ENCODE data around the gene ITPR2.
"Not testable (repeated sequence)": the region's sequence is repeated elsewhere in the genome, so short reads cannot be mapped to it uniquely, and the experiment has no call there.

Gene ITPR2

DNA sequence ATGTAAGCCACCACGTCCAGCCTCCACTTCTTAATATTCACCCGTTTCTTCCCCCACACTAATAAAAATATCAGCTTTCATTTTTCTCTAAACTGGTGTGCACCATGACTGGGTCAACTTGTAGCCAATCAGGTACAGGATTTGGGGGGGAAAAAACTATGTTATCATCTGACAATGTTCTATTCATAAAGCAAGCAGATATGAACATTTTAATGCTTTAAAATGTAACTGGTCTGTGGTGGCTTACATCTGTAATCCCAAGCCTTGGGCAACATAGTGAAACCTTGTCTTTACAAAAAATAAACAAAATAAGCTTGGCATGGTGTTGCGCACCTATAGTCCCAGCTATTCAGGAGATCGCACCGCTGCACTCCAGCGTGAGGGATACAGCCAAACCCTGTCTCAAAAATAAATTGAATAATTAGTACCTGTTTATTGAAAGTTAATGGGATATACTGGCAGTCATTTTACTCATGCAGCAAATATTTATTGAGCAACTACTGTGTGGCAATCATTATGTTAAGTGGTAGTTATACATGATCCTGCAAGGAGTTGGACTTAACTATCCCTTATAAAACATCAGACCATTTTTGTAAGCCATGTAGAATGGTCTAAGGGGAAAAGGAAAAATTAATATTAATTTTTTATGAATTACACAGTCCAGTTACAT lies 15.3 kb upstream of the ITPR2 start:
- DNase-seq = no peak

DNA sequence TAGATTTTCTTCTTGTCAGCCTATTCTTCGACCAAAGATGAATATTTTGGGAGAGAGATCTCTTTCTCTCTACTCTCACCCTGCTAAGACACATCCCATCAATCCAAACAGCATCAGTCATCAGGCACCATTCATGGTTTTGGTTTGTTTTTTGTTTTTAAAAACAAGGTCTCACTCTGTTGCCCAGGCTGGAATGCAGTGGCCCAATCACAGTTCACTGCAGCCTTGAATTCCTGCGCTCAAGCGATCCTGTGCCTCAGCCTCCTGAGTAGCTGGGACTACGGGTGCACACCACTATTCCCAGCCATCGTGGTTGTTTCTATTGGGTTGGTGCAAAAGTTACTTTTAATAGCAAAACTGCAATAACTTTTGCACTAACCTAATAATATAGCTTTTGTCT lies 14.4 kb upstream of the ITPR2 start:
- DNase-seq = no peak

DNA sequence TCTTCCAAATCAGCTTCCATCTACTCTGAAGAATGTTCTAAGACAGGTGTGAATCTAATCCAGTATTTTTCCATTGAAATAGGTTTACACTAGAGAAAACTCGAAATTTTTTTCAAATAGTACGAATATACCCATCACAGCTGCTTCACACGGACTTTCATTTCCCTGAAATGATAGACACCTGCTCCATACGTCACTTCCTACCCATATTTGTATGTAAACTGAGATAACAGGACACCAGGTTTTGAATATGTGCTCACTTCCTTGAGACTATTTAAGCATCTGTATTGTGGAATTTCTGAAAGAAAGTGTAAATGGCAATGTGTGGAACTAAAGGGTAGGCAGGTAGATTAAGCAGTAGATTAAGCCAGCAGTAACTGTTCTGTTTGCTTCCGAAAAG lies 13.4 kb upstream of the ITPR2 start:
- DNase-seq = no peak

DNA sequence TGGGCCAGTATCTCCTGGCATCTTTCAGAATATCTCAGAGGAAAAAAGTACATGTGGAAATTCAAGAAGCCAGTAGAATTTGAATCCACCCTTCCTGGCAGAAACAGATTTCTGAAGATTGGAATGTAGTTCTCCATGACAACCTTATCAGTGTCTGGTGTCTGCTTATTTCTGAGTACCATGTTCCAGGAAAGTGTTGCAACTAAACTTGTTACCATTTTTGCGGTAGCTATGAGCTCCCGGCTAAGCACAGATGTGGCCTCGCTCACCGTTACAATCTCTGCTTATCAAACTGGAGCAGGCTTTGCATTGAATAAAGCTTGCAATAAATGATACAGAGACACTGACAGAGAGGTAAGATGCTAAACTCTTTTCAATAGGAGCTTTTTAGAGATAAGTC lies 13.0 kb upstream of the ITPR2 start:
- no peak for DNase-seq

DNA sequence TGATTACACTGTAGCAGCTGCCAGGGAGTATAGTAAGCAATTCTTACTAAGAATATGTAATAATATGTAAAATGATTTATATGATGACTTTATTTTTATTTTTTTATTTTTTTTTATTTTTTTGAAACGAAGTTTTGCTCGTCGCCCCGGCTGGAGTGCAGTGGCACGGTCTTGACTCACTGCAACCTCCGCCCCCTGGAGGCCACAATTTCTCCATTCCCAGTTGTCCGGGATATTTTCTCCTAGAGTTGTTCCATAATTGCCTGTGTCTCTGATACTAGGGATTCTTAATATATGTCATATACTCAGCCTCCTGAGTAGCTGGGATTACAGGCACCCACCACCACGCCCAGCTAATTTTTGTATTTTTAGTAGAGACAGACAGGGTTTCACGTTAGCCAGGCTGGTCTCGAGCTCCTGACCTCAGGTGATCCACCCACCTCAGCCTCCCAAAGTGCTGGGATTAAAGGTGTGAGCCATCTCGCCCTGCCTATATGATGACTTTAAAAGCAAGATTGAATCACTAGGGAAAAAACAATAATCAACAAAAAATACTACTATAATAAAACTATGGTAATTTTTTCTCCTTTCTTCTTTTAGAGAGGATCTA lies 12.2 kb upstream of the ITPR2 start:
- no peak for DNase-seq

DNA sequence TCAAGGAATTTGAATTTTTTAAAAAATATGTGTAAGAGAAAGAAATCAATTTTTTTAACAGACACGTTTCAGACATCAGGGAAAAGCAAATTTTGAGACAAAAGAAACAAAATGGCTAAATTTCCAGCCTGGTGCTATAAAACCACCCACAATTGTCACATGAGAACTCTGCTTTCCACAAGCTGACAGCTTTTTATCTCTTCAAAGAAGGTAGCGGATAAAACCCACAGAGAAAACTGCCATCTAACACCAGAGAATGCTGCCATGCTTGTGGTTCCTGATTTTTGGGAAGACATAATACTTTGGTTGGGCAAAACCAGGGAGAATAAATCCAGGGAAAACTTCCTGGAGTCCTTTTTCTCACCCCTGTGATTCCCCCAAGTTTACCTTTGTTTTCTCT lies 10.3 kb upstream of the ITPR2 start:
- DNase-seq = no peak

DNA sequence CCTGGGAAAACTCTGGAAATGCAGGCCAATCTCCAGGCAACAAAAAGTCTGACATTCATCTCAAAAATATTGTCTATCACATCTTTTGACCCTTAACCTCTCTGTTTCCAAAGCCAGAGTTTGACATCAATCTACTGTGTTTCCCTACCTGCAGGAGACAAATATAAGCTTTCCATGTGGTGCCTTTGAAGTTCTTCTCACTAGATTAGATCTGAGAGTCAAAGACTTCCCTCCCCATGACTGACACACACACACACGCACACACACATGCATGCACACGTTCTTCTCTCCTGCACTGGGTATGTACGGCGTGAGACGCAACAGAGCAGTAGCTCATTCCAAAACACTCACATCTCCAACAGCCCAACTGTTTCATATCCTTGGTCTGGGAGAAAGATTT lies 8.1 kb upstream of the ITPR2 start:
- DNase-seq = no peak

DNA sequence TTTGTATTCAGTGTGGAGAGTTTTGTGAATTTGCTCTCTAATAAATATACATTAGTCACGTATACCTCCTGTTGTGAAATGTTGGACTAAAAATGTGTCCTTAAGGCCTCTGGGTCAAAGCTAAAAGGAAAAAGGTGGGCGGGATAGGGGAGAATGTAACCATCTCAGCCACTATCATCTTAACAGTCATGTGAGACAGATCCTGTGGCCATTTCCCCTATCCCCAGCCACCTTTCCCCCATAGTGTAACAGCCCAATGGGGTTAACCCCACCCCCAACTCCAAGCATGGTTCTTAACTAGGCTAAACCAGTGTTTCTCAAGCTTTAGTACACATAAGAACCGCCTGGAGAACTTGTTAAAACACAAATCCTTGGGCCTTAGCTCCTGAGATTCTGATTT lies 6.5 kb upstream of the ITPR2 start:
- DNase-seq = no peak

DNA sequence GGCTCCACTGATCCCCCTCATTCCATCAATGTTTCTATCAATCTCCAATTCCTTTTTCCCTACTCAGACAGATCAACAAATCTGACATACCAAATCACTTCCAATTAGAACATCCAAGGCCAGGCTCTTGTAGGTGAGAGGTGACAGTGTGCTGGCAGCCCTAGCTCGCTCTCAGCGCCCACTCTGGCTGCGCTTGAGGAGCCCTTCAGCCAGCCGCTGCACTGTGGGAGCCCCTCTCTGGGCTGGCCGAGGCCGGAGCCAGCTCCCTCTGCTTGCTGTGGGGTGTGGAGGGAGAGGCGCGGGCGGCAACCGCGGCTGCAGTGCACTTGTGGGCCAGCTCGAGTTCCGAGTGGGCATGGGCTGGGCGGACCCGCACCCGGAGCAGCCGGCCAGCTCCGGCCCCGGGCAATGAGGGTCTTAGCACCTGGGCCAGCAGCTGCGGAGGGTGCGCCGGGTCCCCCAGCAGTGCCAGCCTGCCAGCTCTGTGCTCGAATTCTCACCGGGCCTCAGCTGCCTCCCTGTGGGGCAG lies 6.0 kb upstream of the ITPR2 start:
- DNase-seq = no peak

DNA sequence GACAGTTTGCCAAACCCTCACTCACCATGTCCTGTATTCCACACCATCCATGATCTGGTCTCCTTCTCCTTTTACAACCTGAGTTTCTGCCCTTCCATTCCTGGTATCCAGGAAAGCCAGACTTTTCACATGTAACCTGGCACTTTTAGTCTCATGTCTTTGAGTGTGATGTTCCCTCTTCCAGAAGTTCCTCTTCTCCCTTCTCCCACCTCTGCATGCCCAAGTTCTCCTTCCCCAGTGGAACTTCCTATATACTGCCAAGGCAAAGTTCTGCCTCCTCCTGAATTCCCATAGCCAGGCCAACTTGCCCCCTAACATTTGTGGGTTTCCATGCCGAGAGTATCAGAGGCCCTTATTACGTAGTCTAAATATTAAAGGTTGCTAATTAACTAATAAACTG lies 3.2 kb upstream of the ITPR2 start:
- no peak for DNase-seq

DNA sequence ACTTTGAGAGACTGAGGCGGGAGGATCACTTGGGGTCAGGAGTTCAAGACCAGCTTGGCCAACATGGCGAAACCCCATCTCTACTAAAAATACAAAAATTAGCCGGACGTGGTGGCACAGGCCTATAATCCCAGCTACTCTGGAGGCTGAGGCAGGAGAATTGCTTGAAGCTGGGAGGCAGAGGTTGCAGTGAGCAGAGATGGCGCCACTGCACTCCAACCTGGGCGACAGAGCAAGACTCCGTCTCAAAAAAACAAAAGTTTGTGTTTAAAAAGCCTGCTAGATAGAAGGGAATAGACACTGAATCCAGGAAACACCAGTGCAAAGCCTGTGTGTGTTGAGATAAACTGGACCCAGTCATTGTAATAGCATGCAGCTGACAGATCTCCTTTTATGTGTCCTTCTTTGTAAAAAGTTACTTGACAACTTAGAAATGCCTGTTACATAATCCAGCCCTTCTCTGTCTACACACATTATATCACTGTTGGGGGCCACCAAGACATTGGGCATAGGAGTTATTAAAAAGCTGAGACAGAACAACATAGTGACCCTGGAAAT lies 1.6 kb upstream of the ITPR2 start:
- not testable (repeated sequence) for DNase-seq

DNA sequence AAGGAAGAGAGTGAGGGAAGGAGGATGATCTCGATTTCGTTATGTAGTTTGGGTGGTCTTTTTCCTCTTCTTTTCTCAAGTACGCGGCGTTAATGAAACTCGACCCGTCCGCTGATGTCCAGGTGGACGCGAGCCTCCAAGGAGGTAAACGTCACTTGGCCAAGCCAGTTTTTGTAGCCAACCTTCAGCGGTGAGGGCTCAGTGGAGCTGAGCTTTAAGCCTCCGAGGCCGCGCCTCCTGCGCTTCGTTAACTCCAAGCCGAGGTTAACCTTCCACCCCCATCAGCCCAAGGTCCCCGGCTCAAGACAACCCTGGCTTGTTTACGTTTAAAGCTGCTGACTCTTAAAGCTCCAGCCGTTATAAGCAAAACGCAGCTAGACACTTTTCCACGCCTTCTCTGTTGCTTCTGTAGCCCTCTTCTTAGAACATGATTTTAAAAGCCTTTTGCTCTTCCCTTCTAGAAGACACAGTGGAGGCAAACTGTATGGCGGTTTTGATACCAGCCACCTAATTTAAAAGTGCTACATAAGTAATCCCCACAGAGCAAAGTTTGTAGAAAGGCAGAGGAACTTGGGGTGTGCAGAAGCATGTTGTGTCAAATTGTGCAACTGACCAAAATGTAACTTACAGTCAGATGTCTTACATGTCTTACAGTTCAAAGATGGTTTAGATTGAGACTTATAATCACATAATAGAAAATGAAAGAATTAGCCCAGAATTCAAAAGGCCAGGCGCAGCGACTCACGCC lies 923 bp upstream of the ITPR2 start:
- peak; percentile 42 for DNase-seq

DNA sequence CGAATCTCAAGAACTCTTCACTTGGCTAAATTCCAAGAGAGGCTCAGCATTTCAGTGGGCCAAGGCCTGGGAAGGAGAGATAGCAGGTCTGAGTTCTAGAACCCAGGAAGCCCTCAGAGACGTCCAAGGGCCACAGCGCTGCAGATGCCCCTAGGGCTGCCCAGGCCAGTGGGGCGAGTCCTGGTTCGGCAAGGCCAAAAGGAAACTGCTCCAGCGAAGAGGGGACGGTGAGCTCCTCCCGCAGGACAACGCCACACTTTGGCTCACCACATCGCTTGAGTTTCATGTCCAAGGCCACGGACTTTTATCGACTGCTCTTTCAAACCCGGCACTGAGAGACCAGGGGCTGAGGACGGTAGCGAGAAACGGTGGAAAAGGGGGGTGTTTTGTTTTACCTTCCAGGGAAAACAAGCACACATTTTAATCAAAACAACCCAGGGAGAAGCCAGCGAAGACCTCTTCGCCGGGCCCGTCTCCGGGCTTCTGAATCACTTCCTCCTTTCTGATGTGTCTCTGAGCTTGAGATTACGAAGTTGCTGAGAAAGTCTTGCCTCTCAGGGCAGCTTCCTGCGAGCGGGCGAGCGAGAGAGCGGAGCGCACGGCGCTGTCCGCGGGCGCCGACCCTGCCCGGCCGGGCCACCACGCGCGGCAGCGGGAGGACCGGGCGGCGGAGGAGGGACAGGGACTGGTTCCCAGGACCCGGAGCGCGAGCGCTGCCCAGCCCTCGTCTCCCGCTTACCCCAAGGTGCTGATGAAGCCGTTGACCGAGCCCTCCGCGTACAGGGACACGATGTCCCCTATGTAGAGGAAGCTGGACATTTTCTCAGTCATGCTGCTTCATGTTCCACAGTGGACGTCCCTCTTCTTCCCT lies 808 bp downstream of the ITPR2 start:
- DNase-seq = peak; percentile 64

DNA sequence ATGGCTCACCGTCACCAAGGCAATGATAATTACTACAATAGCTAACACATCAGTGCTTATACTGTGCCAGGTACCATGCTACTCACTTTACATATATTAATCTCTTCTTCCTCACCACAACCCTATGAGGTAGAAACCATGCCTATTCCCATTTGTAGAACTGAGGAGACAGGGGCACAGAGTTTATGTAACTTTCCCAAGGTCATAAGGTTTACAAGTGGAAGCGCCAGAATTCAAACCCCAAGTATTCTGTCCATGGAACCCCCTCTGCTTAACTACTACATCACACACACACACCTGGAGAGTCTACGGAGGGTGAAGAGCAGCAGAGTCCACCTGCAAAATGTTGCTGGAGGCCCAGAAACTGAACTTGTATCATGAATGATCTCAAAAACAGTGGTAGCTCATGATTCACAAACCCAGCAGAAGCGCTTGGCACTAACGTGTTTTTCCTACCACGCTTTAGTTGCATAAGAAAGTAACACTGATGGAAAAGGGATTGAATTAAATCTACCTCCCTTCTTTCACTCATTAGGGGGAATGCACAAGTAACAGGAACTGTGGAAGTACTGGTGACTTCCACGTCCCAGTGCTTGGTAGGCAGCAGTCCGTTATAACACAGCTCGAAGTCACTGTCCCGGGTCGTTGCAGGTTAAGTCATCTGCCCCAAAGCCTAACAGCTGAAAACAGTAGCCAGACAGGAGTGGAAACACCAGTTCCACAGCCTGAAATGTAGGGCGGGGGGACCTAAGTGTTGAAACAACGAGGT lies 2.0 kb downstream of the ITPR2 start:
- no peak for DNase-seq

DNA sequence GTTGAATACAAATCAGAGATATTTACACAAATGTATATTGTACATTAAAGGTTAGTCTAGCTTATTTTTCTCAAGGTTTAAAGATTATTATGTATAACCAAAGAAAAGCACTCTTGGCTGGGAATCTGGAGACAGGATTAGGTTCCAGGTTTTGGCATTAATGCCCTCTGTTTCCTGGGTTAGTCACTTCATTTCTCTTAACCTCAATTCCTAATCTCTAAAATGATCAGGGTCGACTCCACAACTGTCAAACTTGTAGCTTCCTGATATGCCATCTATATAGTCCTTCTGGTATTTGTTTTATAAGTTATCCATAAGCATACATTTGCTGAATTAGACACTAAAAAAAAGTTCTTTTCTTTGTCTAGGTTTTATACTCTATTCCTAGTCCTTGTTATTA lies 2.6 kb downstream of the ITPR2 start:
- DNase-seq = no peak

DNA sequence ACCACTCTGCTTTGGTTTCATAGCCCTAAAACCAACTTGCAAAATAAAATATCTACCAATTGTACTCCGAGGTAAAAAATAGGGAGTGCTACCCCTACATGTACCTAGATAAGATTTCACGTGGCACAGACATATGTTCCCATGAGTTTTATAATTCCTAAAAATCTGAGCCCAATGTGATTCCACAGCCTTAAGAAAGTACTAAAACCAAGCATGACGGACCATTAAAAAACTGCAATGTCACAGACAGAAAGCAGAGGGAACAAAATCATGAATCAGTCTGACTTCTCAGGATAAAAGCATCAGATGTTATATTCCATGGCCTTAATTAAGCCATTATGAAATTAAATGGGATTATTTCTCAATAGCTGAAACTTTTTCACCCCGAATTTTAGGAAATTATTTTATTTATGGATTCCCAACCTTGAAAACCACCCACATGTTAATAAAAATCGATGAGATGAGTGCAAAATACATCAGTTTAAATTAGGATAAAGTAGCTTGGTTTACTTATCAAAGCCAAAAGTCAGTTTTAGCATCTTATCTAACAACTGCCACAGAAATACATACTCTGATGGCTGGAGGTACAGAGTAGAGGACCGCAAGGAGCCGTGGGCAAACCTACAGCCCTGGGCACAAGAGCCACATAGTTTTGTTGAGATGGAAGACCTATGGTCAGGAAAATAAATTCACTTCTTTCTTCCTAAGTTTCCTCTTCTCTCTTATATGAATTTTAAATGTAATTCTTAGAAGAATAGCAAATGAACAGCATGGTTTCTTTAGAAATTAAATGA lies 4.5 kb downstream of the ITPR2 start:
- no peak for DNase-seq

DNA sequence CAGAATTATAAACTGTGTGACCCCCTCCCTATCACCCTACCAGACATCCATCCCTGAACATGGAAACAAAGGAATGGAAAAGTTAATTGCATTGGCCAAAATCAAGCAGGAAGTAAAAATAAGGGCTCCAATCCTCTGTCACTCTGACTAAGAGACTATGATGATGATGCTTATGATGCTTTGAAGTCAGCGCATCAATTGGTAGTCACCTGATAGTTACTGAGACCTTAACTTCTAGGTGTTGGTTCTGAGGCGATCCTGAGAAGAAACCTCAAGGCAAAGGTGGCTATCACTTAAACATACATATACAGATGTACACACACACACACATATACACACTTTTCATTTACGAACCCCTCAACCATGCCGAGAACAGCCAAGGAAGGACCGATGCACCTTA lies 6.6 kb downstream of the ITPR2 start:
- no peak for DNase-seq

DNA sequence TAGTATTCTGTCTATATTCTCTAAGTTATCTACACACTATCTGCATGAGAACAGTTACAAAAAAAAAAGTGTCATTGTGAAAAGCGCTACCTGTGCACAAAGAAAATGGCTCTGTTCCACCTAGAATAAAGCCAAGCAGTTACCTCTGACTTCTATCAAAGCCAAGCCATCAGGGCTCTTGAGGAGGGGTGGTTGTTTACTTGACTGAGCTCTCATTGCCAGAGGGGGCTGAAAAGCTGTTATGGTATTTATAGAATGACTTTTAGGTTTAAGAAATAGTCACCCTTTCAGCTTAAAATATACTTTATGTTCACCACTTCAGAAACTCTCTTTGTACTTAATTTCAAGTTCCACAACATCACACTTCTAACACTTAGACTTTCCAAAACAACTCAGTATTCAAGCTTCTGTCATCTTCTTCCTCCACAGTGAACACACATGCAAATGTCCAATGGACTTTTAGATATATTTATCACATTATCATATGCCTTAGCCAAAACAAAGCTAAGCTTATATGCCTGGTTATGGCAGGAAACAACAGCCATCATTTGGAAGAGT lies 7.5 kb downstream of the ITPR2 start:
- DNase-seq = no peak

DNA sequence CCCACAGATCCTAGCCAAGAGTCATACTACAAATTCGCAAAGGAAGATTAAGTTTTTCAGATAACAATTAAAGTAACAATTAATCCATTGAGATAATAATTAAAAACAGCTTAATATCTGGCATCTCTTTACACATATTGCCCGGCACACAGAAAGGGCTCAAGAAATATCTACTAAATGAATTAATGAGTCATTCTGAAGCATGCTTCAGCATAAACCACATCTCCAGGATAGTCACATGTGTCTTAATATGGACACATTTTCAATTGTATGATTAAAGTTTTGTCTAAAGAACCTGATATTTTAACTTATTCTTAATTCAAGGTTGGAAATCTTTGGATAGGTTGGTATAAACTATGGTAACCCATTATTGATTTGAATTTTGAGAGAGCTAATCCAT lies 9.6 kb downstream of the ITPR2 start:
- no peak for DNase-seq

DNA sequence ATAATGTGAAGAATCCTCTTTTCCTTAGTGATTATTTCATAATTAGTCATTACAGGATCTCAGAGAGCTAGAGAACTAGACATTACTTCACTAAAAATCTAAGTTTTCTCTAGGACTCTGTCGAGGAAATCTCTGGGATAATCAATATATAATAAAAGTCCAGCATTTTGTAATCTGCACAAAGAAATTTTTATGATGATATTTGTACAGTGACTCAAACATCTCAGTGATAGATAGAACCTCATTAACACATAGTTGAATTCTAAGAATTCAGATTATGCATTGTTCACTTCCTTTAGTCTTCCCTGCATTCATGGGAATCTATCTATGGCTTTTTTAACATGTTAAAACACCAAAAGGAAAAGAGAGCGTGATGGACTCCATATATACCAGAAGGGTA lies 11.0 kb downstream of the ITPR2 start:
- no peak for DNase-seq

DNA sequence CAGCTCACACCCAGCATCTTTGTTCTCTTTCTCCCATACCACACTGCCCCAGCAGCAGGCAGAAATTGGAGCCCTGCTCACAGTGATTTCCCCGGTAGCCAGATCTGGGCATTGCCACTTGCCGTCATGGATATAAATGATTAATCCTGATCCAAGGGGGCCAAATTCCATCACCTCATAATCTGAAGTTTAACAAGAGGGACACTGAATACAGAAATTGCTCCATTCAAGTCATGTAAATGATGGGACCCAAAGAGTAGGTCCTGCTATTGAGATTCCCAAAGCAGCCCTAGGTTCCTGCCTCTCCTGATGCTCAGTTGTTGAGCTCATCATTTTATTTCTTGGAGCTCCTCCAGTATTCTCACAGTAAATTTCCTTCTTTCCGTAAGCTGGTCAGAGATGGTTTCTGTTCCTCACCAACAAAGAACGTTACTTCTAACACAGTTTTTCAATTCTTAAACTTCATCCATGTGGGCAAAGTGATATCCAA lies 11.7 kb downstream of the ITPR2 start:
- no peak for DNase-seq

Data from left hindlimb (tissue), 1 donor.